ENCODE measurements around the gene ITPR1.

ITPR1 gene

DNA sequence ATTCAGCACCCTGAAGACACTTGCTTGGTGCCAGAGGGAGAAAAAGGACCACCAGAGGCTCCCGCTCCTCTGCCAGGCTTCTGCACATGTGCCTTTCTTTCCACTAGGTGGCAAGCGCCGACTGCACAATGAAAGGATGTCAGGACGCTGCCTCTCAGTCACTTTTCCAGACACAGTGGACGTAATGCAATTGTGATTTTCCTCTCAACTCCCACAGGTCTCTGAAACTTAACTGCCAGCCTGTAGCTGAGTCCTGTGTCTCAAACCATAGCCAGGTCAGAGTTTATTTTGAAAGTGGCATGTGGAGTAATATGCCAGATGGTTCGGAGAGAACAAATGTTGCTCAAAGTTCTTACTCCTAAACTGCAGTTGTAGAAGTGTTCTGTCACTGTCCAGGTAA is 162.9 kb downstream of the ITPR1 start:
- Histone ChIP-seq H3K27ac (ENCODE audit: insufficient read depth in 1 of 2, low read depth in 1 of 2, low read length in 2 of 2, poor library complexity in 1 of 2, severe bottlenecking in 2 of 2) (no peak overlapping the region), H3K4me3 (ENCODE audit: control insufficient read depth in 1 of 7, extremely low read depth in 1 of 7, insufficient read depth in 4 of 7, low read depth in 2 of 7, low read length in 6 of 7) (no peak overlapping the region), H3K4me1 (ENCODE audit: control extremely low read depth in 1 of 4, control insufficient read depth in 4 of 4, insufficient read depth in 4 of 4, low read length in 3 of 4) (no peaks in the 10 kb centered on the region), H3K36me3 (ENCODE audit: control insufficient read depth in 4 of 4, insufficient read depth in 4 of 4, low read length in 3 of 4) (peaks cover 31 to 78% (median 58%) of the 10 kb centered on the region in 4 experiments), H3K9me3 (ENCODE audit: control extremely low read depth in 1 of 5, control insufficient read depth in 4 of 5, insufficient read depth in 2 of 5, low read depth in 1 of 5, low read length in 4 of 5) (no peaks in the 10 kb centered on the region), H3K27me3 (replicated peaks in 2 of 5; ENCODE audit: control insufficient read depth in 4 of 5, insufficient read depth in 5 of 5, low read length in 4 of 5) (no peaks in the 10 kb centered on the region)
- CTCF ChIA-PET: interaction anchor here (0.9 to 1.3 kb wide), 3 partner anchors 9 to 194 kb away, joined by 3 to 4 read pairs (median 3); no protein-coding TSS in a partner anchor
- WGBS (ENCODE audit: insufficient coverage): 79% methylated on average over 5 of the region's 6 CpGs
- DNase-seq: peak; percentile 25 to 52 (median 37)
- POLR2A ChIA-PET: no interaction called here

- WGBS (ENCODE audit: insufficient coverage): 97% methylated on average over 10 of the region's 13 CpGs
- Histone ChIP-seq H3K4me1 (ENCODE audit: control extremely low read depth in 1 of 4, control insufficient read depth in 4 of 4, insufficient read depth in 4 of 4, low read length in 3 of 4) (no peaks in the 10 kb centered on the region), H3K4me3 (ENCODE audit: control insufficient read depth in 1 of 7, extremely low read depth in 1 of 7, insufficient read depth in 4 of 7, low read depth in 2 of 7, low read length in 6 of 7) (no peak overlapping the region), H3K27ac (ENCODE audit: insufficient read depth in 1 of 2, low read depth in 1 of 2, low read length in 2 of 2, poor library complexity in 1 of 2, severe bottlenecking in 2 of 2) (no peak overlapping the region), H3K27me3 (replicated peaks in 2 of 5; ENCODE audit: control insufficient read depth in 4 of 5, insufficient read depth in 5 of 5, low read length in 4 of 5) (no peaks in the 10 kb centered on the region), H3K9me3 (ENCODE audit: control extremely low read depth in 1 of 5, control insufficient read depth in 4 of 5, insufficient read depth in 2 of 5, low read depth in 1 of 5, low read length in 4 of 5) (no peaks in the 10 kb centered on the region), H3K36me3 (ENCODE audit: control insufficient read depth in 4 of 4, insufficient read depth in 4 of 4, low read length in 3 of 4) (peaks cover 30 to 78% (median 57%) of the 10 kb centered on the region in 4 experiments)
- ChIA-PET POLR2A (no interaction called here), CTCF (interaction anchor here (0.6 to 1.3 kb wide), 5 partner anchors 8 to 963 kb away, joined by 3 to 4 read pairs (median 3); no protein-coding TSS in a partner anchor)
- DNase-seq: no peak
Observed at GRCh38 chr3:4656626-4657328, 163.6 kb downstream of the ITPR1 start.

- WGBS (ENCODE audit: insufficient coverage): 97% methylated on average over 7 of the region's 7 CpGs
- no peak overlapping the region for H3K4me3 ChIP-seq (ENCODE audit: control insufficient read depth in 1 of 7, extremely low read depth in 1 of 7, insufficient read depth in 4 of 7, low read depth in 2 of 7, low read length in 6 of 7)
Observed at GRCh38 chr3:4660936-4661335, 167.8 kb downstream of the ITPR1 start.

GRCh38 chr3:4664412-4664811 is 171.3 kb downstream of the ITPR1 start:
- CTCF ChIA-PET: interaction anchor here (1.0 to 1.1 kb wide), 2 partner anchors 8 to 9 kb away, joined by 3 to 4 read pairs; no protein-coding TSS in a partner anchor

More at GRCh38 chr3:4660936-4661335, 167.8 kb downstream of the ITPR1 start:
- H3K27me3 ChIP-seq (replicated peaks in 2 of 5; ENCODE audit: control insufficient read depth in 4 of 5, insufficient read depth in 5 of 5, low read length in 4 of 5): no peaks in the 10 kb centered on the region
- H3K9me3 ChIP-seq (ENCODE audit: control extremely low read depth in 1 of 5, control insufficient read depth in 4 of 5, insufficient read depth in 2 of 5, low read depth in 1 of 5, low read length in 4 of 5): no peaks in the 10 kb centered on the region
- no peak for DNase-seq
- H3K4me1 ChIP-seq (ENCODE audit: control extremely low read depth in 1 of 4, control insufficient read depth in 4 of 4, insufficient read depth in 4 of 4, low read length in 3 of 4): no peaks in the 10 kb centered on the region
- POLR2A ChIA-PET: no interaction called here
- H3K27ac ChIP-seq (ENCODE audit: insufficient read depth in 1 of 2, low read depth in 1 of 2, low read length in 2 of 2, poor library complexity in 1 of 2, severe bottlenecking in 2 of 2): no peak overlapping the region
- H3K36me3 ChIP-seq (ENCODE audit: control insufficient read depth in 4 of 4, insufficient read depth in 4 of 4, low read length in 3 of 4): peaks cover 17 to 82% (median 54%) of the 10 kb centered on the region in 4 experiments
- CTCF ChIA-PET: no interaction called here

GRCh38 chr3:4665197-4665596 is 172.0 kb downstream of the ITPR1 start:
- Histone ChIP-seq H3K9me3 (ENCODE audit: control extremely low read depth in 1 of 5, control insufficient read depth in 4 of 5, insufficient read depth in 2 of 5, low read depth in 1 of 5, low read length in 4 of 5) (no peaks in the 10 kb centered on the region), H3K27me3 (replicated peaks in 2 of 5; ENCODE audit: control insufficient read depth in 4 of 5, insufficient read depth in 5 of 5, low read length in 4 of 5) (no peaks in the 10 kb centered on the region), H3K4me3 (ENCODE audit: control insufficient read depth in 1 of 7, extremely low read depth in 1 of 7, insufficient read depth in 4 of 7, low read depth in 2 of 7, low read length in 6 of 7) (no peak overlapping the region), H3K27ac (ENCODE audit: insufficient read depth in 1 of 2, low read depth in 1 of 2, low read length in 2 of 2, poor library complexity in 1 of 2, severe bottlenecking in 2 of 2) (no peak overlapping the region), H3K36me3 (ENCODE audit: control insufficient read depth in 4 of 4, insufficient read depth in 4 of 4, low read length in 3 of 4) (peaks cover 29 to 94% (median 60%) of the 10 kb centered on the region in 4 experiments), H3K4me1 (ENCODE audit: control extremely low read depth in 1 of 4, control insufficient read depth in 4 of 4, insufficient read depth in 4 of 4, low read length in 3 of 4) (no peaks in the 10 kb centered on the region)
- ChIA-PET CTCF (interaction anchor here (1.0 to 1.1 kb wide), 2 partner anchors 9 kb away, joined by 3 to 4 read pairs; no protein-coding TSS in a partner anchor), POLR2A (no interaction called here)
- DNase-seq: no peak
- WGBS (ENCODE audit: insufficient coverage): 100% methylated on average over 3 of the region's 8 CpGs

More at GRCh38 chr3:4664412-4664811, 171.3 kb downstream of the ITPR1 start:
- H3K27ac ChIP-seq (ENCODE audit: insufficient read depth in 1 of 2, low read depth in 1 of 2, low read length in 2 of 2, poor library complexity in 1 of 2, severe bottlenecking in 2 of 2): peak overlapping the region in 1 of 2 experiments; percentile 6
- H3K27me3 ChIP-seq (replicated peaks in 2 of 5; ENCODE audit: control insufficient read depth in 4 of 5, insufficient read depth in 5 of 5, low read length in 4 of 5): no peaks in the 10 kb centered on the region
- POLR2A ChIA-PET: no interaction called here
- peaks cover 25 to 87% (median 53%) of the 10 kb centered on the region in 4 experiments for H3K36me3 ChIP-seq (ENCODE audit: control insufficient read depth in 4 of 4, insufficient read depth in 4 of 4, low read length in 3 of 4)
- no peak for DNase-seq
- no peaks in the 10 kb centered on the region for H3K9me3 ChIP-seq (ENCODE audit: control extremely low read depth in 1 of 5, control insufficient read depth in 4 of 5, insufficient read depth in 2 of 5, low read depth in 1 of 5, low read length in 4 of 5)
- no CpG with 5 or more reads among the region's 2 CpGs for WGBS (ENCODE audit: insufficient coverage)
- H3K4me3 ChIP-seq (ENCODE audit: control insufficient read depth in 1 of 7, extremely low read depth in 1 of 7, insufficient read depth in 4 of 7, low read depth in 2 of 7, low read length in 6 of 7): no peak overlapping the region
- H3K4me1 ChIP-seq (ENCODE audit: control extremely low read depth in 1 of 4, control insufficient read depth in 4 of 4, insufficient read depth in 4 of 4, low read length in 3 of 4): no peaks in the 10 kb centered on the region

DNA sequence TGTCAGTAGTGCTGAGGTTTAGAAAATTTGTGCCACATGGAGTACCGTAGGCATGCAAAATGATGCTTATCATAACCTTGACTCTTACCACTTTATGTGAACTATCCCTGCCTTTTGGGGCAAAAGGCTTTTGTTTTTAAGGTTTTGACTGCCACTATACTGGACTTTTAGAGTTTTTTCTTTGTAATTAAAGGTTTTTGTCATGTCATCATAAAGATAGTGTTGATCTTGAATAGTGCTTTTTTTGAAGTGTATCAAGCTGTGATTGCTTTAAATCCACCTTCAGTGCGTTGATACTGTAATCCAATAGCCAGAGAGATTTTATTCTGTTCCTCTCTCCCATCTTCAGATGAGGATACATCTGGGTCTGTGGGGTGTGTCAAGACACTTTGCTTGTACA is 172.9 kb downstream of the ITPR1 start:
- H3K4me3 ChIP-seq (ENCODE audit: control insufficient read depth in 1 of 7, extremely low read depth in 1 of 7, insufficient read depth in 4 of 7, low read depth in 2 of 7, low read length in 6 of 7): no peak overlapping the region
- ChIA-PET CTCF (no interaction called here), POLR2A (no interaction called here)
- no peak overlapping the region for H3K27ac ChIP-seq (ENCODE audit: insufficient read depth in 1 of 2, low read depth in 1 of 2, low read length in 2 of 2, poor library complexity in 1 of 2, severe bottlenecking in 2 of 2)
- no peak for DNase-seq
- H3K4me1 ChIP-seq (ENCODE audit: control extremely low read depth in 1 of 4, control insufficient read depth in 4 of 4, insufficient read depth in 4 of 4, low read length in 3 of 4): no peaks in the 10 kb centered on the region
- no peaks in the 10 kb centered on the region for H3K27me3 ChIP-seq (replicated peaks in 2 of 5; ENCODE audit: control insufficient read depth in 4 of 5, insufficient read depth in 5 of 5, low read length in 4 of 5)
- no peaks in the 10 kb centered on the region for H3K9me3 ChIP-seq (ENCODE audit: control extremely low read depth in 1 of 5, control insufficient read depth in 4 of 5, insufficient read depth in 2 of 5, low read depth in 1 of 5, low read length in 4 of 5)
- WGBS (ENCODE audit: insufficient coverage): 100% methylated on average over 1 of the region's 2 CpGs
- peaks cover 31 to 96% (median 64%) of the 10 kb centered on the region in 4 experiments for H3K36me3 ChIP-seq (ENCODE audit: control insufficient read depth in 4 of 4, insufficient read depth in 4 of 4, low read length in 3 of 4)

GRCh38 chr3:4670352-4670751 is 177.2 kb downstream of the ITPR1 start:
- 100% methylated on average over 3 of the region's 5 CpGs for WGBS (ENCODE audit: insufficient coverage)
- no peak overlapping the region for H3K4me3 ChIP-seq (ENCODE audit: control insufficient read depth in 1 of 7, extremely low read depth in 1 of 7, insufficient read depth in 4 of 7, low read depth in 2 of 7, low read length in 6 of 7)
- no peaks in the 10 kb centered on the region for H3K9me3 ChIP-seq (ENCODE audit: control extremely low read depth in 1 of 5, control insufficient read depth in 4 of 5, insufficient read depth in 2 of 5, low read depth in 1 of 5, low read length in 4 of 5)
- H3K36me3 ChIP-seq (ENCODE audit: control insufficient read depth in 4 of 4, insufficient read depth in 4 of 4, low read length in 3 of 4): peaks cover 31 to 96% (median 60%) of the 10 kb centered on the region in 4 experiments
- ChIA-PET CTCF (interaction anchor here (1.4 to 1.6 kb wide), 2 partner anchors 9 to 277 kb away, joined by 3 read pairs; no protein-coding TSS in a partner anchor), POLR2A (no interaction called here)
- no peaks in the 10 kb centered on the region for H3K27me3 ChIP-seq (replicated peaks in 2 of 5; ENCODE audit: control insufficient read depth in 4 of 5, insufficient read depth in 5 of 5, low read length in 4 of 5)
- H3K4me1 ChIP-seq (ENCODE audit: control extremely low read depth in 1 of 4, control insufficient read depth in 4 of 4, insufficient read depth in 4 of 4, low read length in 3 of 4): no peaks in the 10 kb centered on the region
- peak; percentile 11 to 31 (median 29) for DNase-seq
- no peak overlapping the region for H3K27ac ChIP-seq (ENCODE audit: insufficient read depth in 1 of 2, low read depth in 1 of 2, low read length in 2 of 2, poor library complexity in 1 of 2, severe bottlenecking in 2 of 2)
